ENCODE results near the gene USP48.
"Not testable (repeated sequence)": the region's sequence is repeated elsewhere in the genome, so short reads cannot be mapped to it uniquely, and the experiment has no call there.

The USP48 gene

DNA sequence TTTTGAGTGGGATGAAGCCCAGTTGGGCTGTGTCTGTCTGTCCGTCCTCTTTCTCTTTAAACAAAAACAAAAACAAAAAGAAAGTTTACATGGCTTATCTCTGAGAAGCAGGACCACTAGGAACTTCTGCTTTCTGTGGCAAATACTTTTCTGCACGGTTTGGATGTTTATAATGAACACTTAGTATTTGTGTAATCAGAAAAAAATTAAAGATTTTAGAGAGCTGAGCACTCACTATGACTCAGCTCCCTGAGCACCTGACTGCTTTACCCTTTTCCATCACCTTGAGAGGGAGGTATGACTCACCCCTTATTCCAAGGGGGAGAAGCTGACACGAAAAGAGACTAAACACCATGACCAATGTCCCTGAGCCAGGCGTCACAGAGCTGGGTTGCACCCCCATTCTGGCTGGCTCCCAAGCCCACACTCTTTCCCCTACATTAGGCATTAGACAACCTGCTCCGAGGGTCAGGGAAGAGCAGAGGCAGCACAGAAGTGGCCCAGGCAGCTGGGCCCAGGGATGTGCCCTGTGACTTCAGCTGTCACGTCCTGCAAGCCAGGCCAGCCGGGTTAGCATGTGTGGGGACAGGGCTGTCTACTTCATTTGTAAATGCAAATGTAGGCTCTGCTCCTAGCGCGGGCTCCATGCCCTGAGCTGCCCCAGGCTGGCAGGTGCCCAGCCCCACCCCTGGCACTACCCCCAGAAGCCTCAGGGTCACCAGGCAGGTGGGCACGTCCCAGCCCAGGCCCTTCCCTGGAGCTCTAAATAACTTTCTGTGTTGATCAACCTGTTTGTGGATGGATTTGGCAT, 144.2 kb downstream of the USP48 start:
- DNase-seq (ENCODE audit: low read depth in 3 of 3, low spot score in 1 of 3) = no peak

DNA sequence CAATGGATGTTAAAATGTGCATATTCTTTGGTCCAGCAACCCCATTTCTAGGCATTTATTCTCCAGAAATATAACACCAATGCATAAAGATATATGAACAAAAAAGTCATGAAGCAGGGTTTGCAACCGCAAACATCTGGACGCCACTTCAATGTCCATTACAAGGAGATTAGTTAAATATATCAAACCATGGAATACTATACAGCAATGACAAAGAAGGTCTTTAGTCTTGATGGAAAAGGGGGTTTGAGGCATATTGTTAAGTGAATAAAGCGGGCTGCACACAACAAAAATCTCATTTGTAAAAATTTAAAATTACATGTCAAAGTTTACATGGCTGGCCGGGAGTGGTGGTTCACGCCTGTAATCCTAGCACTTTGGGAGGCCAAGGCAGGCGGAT, 145.4 kb downstream of the USP48 start:
- no peak for DNase-seq (ENCODE audit: low read depth in 3 of 3, low spot score in 1 of 3)

DNA sequence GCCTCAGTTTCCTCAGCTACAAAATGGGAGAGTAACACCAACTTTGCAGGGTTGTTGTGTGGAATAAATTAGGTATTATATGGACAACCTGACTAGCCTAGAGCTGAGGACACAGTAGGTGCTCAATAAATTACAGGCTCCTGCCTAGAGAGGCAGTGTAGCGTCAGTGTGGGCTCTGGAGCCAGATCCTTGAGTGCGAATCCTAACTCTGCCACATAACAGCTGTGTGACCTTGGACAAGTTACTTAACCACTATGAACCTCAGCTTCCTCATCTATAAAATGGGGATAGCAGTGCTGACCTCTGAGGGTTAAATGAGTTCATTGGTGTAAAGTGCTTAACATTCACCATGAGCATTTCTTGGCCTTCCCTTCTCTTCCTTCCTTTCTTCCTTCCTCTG, 146.9 kb downstream of the USP48 start:
- no peak for DNase-seq (ENCODE audit: low read depth in 3 of 3, low spot score in 1 of 3)

DNA sequence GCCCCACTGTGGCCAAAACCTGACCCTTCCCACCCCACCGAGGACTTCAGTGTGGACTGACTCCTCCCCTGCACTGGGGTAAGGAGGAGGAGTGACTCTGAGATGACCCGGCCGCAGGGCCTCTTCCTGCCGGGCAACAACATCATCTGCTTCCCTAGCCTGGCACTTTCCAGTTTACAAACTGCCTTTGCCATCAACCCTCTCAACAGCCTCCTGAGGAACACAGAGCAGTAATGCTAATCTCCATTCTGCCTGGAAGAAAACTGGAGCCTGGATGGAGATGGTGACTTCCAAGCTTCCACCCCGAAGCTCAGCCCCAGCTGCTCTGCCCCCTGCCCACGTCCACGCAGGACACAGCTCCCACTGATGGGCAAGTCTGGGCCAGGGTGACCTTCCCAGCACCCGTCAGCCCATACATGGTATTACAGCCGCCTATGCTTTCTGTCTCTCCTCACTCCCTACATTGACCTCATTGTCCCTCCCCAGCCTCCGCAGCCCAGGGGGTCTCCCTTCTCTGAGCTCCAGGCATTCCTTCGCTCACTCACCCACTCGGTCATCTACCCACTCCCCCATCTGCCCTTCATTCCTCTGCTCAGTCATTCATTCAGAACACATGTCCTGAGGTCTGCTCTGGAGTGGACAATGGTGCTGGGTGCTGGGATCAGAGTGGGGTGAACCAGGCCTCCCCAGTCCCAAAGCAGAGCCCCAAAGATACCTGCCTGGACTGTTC, 148.0 kb downstream of the USP48 start:
- no peak for DNase-seq (ENCODE audit: low read depth in 3 of 3, low spot score in 1 of 3)

DNA sequence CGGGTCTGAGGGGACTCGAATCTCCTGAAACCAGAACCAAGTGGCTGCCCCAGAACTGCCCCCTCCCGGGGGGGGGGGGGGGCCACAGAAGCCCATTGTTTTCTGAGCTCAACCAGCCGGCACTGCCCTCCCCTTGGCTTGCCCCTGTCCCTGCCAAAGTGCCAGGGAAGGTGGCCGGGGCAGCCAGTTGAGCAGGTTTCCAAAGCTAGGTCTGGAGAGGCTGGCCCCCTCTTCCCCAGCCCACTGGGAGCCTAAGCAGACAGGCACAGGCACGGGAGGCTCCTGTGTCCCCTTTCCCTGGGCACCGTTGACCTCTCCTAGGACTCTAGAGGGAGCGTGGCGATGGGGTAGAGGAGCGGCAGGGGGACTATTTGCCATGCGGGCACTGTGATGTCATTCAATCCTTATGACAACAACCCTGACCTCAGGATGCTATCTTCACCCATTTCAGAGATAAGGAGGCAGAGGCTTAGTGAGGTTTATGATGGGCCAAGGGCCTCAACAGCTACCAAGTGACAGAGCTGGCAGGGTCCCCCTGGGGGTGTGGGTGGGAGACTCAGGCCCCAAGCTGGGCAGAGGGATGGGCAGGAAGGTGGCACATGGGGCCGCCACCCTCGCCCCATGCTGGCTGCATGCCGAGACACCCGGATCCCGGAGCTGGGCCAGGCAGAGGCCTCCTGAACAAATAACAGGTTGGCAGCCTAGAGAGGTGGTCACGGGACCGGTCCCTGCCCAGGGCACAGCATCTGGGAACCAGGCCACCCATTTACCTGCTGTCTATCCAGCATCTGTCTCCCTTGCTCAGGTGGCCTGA, 148.8 kb downstream of the USP48 start:
- no peak for DNase-seq (ENCODE audit: low read depth in 3 of 3, low spot score in 1 of 3)

DNA sequence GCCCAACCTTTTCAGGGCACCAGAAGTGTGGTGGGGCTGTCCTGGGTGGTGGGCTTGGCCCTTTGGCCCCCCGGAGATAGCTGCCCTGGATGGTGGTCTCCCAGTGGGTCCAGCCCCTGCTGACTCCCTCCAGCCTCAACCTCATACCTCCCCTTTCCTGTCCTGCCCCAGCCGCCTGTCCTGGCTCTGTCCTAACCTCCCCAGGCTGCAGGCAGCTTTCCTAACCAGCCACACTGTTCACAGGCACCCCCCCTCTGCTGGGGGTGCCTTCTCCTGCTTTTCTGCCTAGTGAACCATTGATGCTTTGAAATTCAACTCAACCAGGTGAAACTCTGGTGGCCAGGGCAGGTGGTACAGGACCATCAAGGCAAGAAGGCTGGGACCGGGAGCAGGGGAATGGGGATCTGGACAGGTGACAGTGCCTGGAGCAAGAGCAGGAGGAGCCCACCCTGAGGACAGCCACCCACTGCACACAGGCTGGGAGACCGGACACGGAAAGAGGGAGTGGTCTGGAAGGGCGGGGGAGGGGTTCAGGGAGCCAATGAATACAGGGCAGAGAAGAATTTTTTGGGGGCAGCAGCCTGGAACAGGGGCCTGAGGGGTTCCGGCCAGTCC, 149.7 kb downstream of the USP48 start:
- no peak for DNase-seq (ENCODE audit: low read depth in 3 of 3, low spot score in 1 of 3)

DNA sequence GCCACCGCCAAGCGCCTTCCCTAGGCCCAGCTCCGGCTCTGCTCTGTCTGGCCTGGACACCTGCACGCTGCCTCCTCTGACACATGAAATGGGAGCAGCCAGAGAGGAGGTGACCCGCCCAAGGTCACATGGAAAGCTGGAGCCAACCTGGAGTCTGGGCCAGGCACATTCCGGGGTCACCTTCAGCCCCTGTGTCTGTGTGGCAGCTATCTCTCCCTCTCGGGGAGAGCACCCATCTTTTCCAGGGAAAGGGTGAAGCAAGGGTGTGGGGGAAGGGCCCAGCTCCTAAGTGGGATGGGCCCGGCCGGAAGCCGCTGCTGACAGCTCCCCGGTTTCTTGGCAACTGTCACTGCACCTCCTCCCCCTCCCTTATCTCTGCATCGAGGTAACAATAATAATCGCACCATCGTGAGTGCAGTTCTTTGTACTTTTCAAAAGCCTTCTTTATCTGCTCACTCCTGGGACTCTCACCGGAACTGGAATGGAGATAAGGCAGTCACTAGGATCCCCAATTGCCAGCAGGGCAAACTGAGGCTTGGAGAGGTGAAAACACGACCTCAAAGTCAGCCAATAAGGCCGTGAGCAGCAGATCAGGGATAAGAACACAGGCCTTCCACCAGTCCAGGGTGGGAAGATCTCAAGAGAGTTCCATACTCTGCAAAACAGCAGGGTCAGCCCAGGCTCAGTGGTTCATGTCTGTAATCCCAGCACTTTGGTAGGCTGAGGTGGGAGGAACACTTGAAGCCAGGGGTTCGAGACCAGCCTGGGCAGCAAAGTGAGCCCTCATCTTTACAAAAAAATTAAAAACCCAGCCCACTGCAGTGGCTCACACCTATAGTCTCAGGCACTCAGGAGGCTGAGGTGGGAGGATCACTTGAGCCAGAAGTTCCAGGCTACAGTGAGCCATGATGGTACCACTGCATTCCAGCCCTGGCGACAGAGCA, 150.7 kb downstream of the USP48 start:
- DNase-seq (ENCODE audit: low read depth in 3 of 3, low spot score in 1 of 3) = no peak

DNA sequence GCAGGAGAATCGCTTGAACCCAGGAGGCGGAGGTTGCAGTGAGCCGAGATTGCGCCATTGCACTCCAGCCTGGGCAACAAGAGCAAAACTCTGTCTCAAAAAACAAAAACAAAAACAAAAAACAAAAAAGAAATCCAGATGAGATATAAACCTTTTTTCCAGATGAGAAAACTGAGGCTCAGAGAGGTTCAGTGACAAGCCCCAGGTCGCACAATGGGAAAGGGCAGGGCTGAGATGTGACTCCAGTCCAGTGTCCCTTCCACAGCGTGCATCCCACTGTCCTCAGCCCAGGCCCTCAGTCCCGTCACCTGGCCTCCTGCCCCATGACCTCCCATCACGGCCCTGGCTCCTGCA, 151.4 kb downstream of the USP48 start:
- DNase-seq (ENCODE audit: low read depth in 3 of 3, low spot score in 1 of 3) = not testable (repeated sequence)

DNA sequence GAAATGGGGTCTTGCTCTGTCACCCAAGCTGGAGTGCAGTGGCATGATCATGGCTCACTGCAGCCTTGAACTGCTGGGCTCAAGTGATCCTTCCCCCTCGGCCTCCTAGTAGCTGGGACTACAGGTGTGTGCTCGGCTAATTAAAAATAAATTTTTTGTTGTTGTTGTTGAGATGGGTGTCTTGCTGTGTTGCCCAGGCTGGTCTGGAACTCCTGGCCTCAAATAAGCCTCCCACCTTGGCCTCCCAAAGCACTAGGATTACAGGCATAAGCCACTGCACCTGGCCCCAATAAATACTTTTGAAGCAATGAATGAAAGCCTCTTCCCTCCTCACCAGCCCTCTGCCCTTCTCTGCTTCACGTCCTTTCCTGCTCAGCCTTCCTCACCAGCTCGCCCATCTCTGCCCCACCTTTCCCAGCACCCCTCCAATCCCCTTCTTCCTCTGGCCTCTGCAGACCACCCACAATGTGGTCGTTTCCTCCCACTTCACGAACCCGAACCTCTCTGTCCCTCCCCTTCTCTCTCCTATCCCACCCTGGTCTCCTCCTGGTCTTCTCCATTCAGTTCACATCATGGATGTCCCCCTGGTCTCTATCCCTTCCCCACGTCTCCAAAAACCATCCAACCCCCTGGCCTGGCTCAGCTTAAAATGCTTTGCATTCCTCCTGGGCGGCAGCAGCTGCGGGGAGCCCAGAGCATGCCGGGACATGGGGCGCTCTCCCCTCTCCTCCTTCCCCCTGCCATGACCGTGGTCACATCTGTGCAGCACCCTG, 152.2 kb downstream of the USP48 start:
- DNase-seq (ENCODE audit: low read depth in 3 of 3, low spot score in 1 of 3) = no peak

DNA sequence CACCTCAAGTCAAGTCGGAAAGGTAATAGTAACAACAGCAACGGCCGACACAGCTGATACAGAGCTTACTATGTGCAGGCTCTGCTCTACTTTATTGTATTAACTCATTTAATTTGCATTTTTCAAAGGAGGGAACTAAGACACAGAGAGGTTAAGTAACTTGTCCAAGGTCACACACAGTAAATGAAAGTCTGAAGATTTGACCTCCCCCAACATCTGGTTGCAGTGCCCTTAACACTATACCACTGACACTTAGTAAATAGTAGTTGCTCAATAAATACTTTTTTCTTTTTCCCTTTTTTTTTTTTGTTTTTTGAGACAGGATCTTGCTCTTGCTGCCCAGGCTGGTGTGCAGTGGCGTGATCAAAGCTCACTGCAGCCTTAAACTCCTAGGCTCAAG, 153.0 kb downstream of the USP48 start:
- DNase-seq (ENCODE audit: low read depth in 3 of 3, low spot score in 1 of 3) = no peak

DNA sequence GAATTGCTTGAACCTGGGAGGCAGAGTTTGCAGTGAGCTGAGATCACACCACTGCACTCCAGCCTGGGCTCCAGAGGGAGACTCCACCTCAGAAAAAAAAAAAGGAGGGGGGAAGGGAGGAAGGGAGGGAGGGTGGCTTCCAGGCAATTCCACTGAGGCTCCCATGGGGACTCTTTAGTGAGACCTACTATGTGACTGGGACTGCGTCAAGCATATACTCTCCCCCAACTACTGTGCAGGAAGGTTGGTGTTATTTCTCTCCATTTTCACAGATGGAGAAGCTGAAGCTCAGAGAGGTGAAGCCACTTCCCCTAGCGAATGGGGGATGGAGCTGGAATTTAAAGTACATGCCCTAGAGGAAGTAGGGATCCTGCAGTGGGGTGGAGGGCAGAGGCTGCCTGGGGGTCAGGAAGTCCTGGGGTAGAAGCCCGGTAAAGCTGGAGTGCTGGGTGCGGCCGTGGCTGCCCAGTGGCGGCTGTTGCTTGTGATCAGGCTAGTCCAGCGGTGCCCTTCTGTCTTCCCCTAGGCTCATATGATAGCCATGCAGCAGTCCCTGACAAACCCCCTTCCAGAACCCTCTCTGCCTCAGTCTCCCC, 154.1 kb downstream of the USP48 start:
- no peak for DNase-seq (ENCODE audit: low read depth in 3 of 3, low spot score in 1 of 3)

All from stimulated activated CD4-positive, alpha-beta T cell treated with anti-CD3 and anti-CD28 coated beads, TNF-alpha, amount 100 ng/mL, for 1 hour (primary cell).